Amniotic epithelial cell (primary cell): ENCODE measurements around the gene FIBCD1.

ENCODE experiments used
- DNase-seq: peaks from one replicate; pipeline ENCODE4 v3.0.0-alpha.2; 2010; ENCODE audit warnings: low read depth

Gene FIBCD1

DNA sequence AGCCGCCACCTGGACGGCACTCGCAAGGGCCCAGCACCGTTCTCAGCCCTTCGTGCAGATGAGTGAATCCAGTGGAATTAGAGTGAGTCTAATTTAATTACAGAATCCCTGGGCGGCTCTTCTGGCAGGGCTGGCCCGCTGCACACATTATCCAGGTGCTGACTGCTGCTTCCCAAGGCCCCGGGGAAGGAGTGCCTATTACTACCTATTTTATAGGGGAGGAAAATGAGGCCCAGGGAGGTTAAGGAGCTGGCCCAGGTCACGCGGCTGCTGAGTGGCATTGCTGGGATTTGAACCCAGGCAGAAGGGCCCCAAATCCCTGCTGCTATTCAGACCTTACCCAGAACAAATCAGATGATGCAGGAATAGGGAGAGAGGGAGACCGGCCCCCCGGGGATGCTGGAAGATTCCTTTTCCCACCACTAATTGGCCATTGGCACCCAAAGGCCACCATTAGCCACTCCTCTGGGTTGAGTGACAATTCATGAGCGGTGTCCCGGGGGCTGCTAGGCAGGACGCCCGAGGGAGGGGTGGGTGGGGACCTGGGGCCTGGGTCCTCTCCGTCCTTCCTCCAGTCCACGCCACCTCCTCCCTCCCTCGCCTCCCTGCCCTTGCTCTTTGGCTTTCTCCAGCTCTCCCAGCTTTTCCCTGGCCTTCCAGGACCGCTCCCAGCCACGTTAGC lies 32.2 kb downstream of the FIBCD1 start:
- DNase-seq = no peak

DNA sequence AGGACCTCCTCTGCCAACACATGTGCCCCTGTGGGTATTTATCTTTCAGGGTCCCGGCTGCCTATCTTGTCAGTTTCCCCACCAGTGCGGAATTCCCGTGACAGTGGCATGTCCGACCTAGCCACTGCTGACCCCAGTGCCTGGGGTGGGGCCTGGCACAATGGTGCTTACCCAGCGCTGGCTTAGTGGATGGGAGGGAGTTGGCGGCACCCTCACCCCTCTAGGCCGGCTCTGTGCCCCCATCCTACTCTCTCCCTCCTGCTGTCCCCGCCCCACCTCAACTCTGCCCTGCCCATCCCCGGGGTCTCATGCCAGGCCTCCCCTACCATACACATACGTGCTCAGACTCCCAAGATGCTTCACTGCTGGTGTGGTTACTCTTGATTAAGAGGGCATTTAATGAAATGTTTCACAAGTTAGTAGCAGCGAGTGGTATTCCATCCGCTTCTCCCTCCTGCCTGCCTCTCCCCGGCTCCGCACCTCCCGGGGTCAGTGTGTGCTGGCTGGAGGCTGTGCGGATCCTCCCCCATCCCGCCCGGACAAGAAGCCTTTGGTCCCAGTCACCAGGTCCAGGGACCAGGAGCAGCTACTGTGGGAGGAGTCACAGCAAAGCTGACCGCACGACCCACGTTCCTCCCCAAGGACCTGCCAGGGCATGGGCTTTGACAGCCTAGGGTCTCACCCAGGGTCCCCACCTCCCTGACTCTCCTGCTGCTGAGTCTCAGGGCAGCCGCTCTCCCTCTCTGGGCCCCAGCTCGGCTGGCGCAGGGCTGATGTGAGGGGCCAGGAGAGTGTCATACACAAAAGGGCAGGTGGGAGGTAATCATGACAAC lies 32.9 kb downstream of the FIBCD1 start:
- DNase-seq = no peak

DNA sequence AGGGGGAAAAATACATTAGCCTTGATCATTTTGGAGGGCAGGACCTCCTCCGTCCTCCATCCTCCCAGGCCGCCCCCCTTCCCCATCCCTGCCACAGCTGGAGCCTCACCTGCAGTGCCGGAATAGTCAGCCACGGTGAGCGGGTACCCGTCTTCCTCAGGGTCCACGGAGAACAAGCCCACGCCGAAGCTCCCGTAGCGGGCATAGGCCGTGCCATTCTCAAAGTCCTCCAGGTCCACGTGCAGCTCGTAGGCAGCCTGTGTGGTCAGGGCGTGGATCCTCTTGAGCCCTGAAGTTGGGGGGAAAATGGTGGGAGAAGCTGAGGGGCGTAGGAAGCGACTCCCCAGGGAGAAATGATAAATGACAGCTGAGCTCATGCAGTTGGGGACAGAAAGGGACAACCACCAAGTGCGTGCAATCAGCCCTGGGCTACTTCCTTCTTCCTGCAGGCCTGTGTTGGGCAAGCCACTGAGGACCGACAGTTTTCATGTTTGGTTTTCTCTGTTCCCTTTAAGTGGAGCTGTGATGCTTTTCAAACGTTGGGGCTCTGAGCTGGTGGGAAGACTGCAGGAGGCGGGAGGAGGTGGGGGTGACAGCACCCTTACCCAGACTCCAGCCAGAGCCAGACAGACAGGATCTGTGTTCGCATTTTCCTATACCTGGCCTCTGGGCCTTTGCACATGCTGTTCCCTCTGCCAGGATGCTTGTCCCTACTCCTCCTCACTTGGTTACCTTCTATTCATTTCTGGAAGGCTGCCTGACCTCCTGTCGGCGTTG lies 33.7 kb downstream of the FIBCD1 start:
- no peak for DNase-seq

DNA sequence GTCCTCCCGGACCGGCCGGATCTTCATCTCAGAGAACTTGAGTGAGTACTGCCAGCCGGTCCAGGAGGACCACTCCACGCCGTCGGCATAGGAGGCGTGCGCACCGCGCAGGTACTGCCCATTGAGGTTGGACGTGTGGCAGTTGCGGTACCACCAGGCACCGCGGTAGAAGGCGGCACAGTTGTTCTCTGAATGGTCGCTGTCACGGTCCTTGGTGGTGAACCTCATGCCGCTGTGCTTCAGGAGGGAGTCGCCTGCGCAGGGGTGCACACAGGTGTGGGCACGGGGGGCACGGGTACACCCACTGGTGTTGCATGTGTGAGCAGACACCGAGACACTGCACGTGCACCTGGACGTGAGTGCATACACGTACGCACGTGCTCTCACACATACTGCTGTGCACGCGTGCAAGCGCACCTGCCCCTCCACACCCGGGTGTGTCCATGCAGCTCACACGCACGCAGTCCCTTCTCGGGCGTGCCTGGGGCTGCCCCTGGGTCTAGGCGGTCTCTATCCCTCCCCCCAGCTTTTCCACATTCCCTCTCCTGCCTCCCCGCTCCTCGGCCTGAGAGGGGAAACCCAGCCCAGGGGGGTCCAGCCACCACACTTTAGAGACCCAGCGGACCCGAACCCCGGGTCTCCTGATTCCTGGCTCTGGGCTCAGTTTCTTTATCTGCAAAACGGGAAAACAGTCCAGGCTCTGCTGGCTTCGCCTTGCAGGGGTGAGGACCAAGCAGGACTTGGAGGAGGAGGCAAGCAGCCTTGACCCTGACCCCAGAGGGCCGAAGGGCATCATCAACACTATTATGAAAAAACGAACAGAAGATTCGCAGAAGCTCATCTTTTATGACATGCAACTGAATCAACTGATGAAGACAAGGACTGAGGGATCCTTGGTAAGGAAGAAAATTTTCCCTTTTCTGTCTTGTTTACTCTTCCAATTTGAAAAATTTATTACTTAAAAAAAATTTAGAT lies 34.7 kb downstream of the FIBCD1 start:
- no peak for DNase-seq

DNA sequence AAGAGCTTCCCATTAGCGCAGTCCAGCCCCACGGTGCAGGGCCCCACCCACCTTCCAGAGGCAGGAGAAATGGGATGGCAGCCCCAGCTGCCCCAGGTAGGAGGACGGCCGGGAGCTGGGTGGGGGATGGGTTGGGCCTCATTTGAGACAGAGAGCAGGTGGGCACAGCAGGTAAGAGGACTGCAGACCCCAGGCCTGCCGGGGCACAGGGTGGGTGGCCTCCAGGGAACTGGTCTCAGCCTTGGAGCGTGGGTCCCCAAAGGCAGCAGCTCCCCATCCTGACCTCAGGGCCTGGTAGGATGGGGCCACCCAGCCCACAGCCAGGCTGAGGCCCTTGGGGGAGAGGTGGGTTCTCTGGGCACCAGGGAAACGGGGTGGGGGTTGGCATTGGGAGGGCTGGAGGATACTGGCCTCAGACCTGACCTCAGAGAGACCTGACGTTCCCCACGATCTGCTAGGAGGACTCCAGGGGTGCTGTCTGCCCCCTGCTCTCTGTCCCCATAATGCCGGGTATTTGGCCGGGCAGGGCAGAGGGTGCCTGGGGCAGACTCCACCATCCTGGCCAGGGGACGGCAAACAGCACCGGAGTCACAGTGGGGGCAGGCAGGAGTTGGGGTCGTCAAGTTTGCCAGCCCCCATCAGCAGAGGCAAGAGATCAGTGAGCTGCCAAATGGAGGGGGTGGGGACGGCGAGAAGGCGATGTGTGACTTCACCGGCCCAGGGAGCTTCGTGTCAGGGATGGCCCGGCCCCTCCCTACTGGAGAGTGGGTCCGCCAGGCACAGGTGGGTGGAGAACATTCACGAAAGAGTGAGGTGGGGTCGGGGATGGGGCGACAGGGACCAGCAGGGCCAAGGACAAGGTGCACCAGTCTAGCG lies 35.6 kb downstream of the FIBCD1 start:
- DNase-seq = no peak

DNA sequence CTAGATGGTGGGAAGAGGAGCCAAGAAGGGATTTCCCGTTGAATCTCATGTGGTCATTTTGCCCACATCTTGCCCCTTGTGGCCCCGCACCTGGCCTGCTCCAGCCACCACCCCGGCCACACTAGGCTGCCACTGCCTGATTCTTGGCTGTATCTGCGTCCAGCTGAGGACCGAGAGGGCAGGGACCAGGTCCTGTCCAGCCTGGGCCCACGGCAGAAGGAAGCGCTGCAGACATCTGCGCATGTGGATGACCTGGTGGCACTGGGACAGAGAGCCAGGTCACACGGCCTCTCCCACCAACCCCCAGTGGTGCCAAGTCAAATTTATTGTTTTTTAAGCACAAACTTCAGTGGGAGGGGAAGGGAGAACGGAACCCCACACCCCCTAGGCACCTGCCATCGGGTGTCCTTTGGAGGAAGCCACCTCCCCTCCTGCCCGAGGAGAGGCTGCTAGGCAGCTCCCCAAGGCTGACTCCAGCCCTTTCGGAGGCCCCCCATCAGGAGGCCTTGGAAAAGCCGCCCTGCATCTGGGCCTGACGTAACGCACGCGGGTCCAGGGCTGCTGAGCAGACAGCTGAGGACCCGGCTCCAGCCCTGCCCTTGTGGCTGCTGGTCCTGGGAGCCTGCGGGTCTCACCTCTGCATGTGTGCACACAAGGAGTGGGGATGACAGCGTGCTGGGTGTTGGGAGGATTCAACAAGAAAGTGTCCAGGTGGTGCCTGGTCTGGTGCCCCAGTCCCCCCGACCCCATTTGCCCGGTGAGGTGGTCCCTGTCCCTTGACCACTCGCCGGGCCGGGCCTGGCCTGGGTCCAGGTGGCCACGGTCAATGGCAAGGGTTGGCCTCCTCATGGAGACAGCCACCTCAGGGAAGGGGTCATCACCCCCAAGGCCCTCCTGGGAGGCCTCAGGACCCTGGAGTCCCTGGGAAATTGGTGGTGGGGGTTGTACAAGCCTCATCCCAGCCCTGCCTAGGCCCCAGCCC lies 36.6 kb downstream of the FIBCD1 start:
- DNase-seq = no peak

DNA sequence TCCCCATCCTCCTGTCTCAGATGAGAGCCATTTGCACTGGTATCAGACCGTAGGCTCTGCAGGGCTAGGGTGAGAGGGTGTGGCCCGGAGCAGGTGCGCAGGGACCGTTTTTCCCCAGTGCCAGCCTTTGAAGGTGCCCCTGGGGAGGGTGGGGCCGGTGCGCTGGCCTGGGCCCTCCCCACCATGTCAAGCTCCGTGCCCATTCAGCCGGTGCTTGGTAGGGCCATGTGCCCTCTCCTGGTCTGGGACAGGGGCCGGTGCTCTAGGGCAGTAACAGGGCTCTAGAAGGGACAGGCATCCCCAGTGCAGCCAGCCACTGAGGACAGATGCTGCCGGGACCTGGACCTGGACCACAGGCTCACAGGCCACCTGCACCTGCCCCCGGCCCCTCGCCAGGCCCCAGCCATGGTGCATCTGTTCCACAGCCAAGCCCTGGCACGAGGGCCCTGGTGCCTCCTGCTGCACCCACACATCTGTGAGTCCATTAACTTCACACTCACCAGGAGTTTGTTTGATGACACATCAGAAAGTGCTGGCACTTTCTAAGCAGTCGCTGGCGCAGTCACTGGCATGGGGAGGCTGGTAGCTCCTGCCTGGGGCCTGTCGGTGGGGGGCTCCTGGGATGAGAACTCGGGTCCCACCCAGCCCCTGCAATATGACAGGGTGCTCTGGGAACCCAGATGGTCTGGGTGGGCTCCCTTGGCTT lies 37.4 kb downstream of the FIBCD1 start:
- no peak for DNase-seq

DNA sequence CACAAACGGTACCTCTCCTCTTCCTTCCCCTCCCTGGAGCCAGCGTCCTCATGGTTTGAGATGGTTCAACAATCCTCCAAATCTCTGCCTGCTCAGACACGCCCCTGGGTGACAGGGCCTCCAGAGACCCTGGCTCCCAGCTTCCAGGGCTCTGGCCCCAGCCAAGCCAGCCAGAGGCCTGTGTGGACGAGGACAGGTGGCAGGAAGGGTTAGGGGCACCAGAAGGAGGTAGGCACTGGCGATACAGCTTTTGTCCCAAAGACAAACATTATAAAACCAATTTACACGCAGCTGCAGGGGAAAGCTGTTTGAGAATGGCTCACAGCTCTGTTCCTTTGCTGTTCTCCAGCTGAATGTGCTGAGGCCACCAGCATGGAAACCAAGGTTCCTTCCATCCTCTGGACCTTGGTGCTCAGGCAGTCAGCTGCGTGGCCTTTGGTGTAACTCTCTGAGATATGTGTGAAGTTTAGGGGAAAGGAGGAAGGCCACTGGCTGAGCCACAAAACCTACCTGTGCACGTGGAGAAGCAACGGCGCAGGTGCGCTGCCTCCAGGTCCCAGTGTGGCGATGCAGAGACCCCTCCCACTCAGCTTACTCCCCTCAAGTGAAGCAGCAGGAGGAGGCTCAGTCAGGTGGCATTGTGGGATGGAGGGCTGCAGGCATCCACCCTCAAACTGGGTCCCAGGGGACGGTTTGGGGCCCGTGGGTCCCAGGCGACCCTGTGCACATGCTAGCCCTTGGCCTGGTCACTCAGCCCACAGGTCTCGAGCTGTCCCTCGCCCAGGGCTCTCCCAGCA lies 38.1 kb downstream of the FIBCD1 start:
- no peak for DNase-seq

DNA sequence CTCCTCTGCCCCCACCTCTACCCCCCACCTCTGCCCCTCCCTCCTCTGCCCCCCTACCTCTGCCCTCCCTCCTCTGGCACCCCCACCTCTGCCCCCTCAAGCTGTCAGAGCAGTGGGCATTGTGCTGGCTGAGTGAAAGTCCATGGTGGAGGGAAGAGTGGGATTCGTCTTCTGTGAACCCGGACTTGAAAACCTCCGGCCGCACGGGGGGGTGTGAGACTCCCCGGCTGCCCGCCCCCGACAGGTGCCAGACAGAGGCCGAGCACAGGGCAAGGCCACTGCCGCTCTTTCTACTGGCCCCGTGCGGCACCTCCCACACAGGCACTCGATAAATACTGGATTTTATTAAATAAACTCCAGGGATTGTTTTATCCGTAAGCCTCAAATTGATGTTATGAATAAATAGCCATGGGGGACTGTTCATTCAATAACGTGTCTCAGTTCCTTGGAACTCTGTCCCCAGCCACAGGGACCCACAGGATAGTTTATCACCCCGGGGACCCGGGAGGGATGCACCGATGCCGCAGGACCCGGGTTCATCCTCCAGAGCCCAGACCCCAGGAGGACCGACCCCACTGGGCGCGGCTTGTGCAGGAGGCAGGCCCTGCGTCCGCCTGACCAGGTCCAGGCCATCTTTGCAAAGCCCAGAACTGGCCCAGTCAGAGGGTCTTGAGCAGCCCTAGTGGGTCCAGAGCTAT lies 39.8 kb downstream of the FIBCD1 start:
- DNase-seq = no peak

DNA sequence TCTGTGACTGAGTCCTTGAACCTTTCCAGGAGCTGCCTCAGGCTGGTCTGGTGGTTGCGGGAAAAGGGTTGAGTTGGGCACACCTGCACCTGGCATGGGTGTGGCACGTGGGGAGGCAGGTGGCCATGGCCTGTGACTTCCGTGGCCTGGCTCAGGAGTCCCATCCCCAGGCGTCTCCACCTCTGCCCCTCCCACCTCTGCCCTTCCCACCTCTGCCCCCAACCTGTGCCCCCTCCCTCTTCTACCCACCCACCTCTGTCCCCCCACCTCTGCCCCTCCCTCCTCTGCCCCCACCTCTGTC lies 40.5 kb downstream of the FIBCD1 start:
- DNase-seq = no peak

DNA sequence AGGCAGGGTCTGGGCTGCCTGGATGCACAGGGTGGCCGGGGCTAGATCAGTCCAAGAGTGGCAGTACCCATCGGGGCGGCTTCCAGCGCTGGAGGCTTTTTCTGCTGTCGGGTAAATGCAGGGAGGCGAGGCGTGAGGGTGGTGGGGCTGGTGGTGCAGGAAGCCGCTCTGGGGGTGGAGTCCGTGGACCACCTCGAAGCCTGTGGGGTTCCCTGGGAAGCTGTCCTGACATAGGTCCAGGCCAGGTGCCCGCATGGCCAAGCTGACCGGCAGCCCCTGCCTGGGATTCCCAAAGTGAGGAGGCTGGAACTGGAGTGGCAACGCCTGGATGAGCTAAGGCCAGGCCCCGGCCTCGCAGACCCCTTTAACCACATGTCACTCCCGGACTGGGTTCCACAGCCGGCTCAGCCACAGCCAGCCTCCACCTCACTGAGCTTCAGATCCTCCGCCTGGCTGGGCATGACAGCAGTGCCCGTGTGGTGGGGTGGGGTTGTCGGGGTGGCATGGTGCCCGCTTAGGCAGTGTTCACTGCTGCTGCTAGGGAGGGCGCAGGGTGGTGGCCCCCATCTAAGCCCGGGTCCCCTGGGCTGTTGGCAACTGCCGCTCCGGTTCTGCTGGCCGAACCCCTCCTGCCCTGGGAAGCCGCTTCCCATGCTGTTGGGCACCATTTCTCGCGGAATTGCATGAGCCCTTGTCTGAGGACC lies 41.0 kb downstream of the FIBCD1 start:
- no peak for DNase-seq

DNA sequence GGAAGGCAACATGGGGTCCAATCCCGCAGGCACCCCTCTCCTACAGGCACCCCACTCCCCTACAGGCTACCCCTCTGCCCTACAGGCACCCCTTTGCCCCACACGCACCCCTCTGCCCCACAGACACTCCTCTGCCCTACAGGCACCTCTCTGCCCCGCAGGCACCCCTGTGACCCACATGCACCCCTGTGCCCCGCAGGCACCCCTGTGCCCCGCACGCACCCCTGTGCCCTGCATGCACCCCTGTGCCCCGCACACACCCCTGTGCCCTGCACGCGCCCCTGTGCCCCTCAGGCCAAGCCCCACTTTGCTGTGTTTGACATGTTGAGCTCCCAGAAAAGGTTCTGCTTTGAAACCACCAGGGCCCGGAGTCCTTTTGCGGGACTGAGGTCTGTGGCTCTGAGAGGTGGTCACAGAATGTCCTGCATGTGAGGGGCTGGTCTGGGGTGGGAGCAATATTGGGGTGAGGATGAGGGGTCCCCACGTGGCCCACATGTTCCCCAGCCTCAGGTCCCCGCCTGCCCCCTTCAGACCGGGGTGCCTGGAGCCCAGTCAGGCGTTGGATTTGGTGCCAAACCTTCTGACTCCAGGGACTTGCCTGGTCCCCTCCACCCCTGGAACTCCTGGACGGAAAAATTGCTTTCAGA lies 41.8 kb downstream of the FIBCD1 start:
- no peak for DNase-seq

DNA sequence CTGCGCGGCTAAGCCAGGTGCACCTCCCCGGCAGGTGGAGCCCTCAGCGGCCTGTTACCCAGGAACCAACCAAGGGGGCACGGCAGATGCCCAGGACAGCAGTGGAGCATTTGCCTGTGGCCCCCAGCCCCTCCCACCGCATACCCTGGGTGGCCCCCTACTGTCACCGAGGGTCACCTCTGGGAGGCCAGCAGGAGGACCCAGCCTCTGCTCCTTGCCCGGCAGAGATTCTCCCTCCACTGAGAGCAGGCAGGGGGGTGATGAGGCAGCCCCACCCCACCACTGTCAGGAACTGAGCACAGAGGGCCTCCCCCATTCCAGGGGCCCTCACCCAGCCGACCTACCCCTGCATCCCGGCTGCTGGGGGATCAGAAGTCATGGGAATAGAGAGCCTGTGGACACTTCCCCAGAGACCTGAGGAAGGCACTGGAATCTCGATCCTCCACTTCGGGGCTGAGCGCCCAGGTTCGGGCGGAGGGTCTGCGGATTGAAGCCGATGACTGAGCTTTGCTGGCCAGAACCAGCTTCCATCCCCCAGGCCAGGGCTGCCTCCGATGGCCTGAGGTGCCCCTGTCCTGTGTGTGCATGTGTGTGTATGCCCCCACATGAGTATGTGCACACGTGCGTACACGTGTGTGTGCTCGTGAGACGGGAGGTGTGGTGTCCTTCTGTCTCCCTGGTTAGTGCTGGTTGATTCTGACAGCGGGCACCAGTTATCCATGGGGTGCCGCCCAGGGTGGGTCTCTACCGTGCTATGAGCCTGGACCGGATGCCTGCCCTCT lies 42.6 kb downstream of the FIBCD1 start, which contains the start of gene QRFP:
QRFP (minus strand) TSS at position 580 of the 782 bp plus-strand sequence. CDS start 2,974 bp downstream, outside the sequence.
- DNase-seq = no peak

DNA sequence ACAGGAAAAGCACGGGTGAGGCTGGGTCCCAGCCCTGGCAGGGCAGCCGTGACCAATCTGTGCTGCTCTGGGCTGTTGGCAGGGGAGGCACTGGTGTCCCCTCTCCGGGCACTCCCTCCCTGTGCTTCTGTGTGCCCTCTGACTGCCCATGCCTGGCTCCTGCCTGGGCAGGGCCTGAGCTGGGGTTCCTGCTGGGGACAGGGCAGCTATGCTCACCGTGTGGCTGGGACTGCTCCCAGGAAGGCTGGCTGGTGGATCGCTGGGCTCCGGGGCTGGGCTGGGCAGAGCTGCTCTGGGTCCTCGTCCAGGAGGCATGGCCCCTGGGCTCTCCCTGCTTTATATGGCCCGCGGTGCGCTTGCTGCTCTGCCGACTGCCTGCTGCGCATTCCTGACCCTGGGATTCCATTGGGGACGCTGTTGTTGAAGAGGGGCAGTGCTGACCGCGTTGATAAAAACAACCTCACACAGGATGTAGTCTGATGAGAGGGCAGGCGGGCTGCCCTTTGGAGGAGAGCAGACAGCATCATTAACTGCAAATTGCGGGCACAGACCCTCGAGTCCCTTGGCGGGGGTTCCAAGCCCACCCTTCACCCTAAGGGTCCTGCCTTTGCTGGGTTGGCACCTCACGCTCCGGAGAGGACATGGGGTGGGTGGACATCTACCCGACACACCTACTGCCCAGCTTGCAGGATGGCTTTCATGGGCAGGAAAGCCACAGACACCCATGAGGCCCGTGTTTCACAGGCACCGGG lies 43.4 kb downstream of the FIBCD1 start:
- DNase-seq = no peak

DNA sequence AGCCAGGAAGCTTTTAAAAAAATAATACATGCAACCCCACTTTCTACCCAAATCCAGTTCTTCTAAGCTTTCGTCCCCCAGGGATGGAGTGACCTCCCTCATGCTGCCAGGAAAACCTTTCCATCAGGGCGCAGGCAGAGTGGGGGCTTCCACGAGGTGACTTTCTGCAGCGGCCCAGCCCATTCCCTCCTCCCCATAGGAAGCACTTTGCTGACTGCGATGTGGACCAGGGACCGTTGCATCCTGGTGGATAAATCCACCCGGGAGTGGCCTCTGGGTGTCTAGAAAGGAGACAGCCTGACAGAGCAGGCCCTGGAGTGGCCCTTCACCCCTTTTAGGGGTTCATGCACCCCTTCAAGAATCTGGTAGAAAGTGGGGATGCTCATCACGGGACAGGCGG lies 44.0 kb downstream of the FIBCD1 start:
- no peak for DNase-seq
